SK-N-SH (cell line): ENCODE data around the gene MIOX. TPM values are rescaled to one million over a fixed set of nuclear protein-coding genes. Genes with fewer than 3 reads are reported as not detected.

ENCODE experiments used
- CTCF ChIA-PET: fragments of 300-600, 350-600 bp; formaldehyde crosslinking; extraction: SDS; loops from one replicate; lab custom pipeline; 2021; lab: Yijun Ruan, JAX
- POLR2A ChIA-PET: fragments of 350-600 bp; sonication (Branson Sonifier 250); formaldehyde crosslinking; extraction: SDS; loops from one replicate; lab custom pipeline; 2020; ENCODE audit warnings: antibody characterized with exemption, inconsistent platforms; lab: Yijun Ruan, JAX
- DNase-seq: peaks from one replicate; pipeline ENCODE4 v3.0.0; 2012
- H2AFZ ChIP-seq: fragments of 200-600 bp; sonication (generic); 2 replicates; pipeline ENCODE4 v1.8.1; 2016; ENCODE audit warnings: antibody characterized with exemption, mild to moderate bottlenecking, low read depth
- H3F3A ChIP-seq: fragments of 200-600 bp; sonication (generic); replicated peaks from 2 replicates; pipeline ENCODE3; 2016; ENCODE audit warnings: antibody characterized with exemption, mild to moderate bottlenecking; ENCODE audit not compliant: insufficient read depth
- H3K27ac ChIP-seq, 2 experiments: fragments of 200-500 bp in 1 of 2; fragments of 200-600 bp in 1 of 2; sonication (Bioruptor generic) in 1 of 2; sonication (generic), shearing (Covaris generic) in 1 of 2; 2 replicates each; pipeline versions ENCODE4 v1.5.1 to v1.6.1; 2014 to 2016; ENCODE audit warnings: low read depth in 2 of 2, inconsistent platforms in 1 of 2, low read length in 1 of 2, mild to moderate bottlenecking in 1 of 2, mixed read lengths in 1 of 2
- H3K27me3 ChIP-seq: fragments of 200-600 bp; sonication (generic), shearing (Covaris generic); 2 replicates; pipeline ENCODE4 v1.6.1; 2016; ENCODE audit warnings: mixed run types; ENCODE audit not compliant: insufficient read depth
- H3K36me3 ChIP-seq, 2 experiments: fragments of 200-500 bp in 1 of 2; fragments of 200-600 bp in 1 of 2; sonication (Bioruptor generic) in 1 of 2; sonication (generic) in 1 of 2; replicated peaks in 1 of 2; 2 replicates each; pipeline versions ENCODE3 to v1.5.1; 2014 to 2016; ENCODE audit warnings: low read length in 1 of 2, mild to moderate bottlenecking in 1 of 2; ENCODE audit not compliant: insufficient read depth in 2 of 2, control insufficient read depth in 1 of 2
- H3K4me1 ChIP-seq, 2 experiments: fragments of 200-500 bp in 1 of 2; fragments of 200-600 bp in 1 of 2; sonication (Bioruptor generic) in 1 of 2; sonication (generic), shearing (Covaris generic) in 1 of 2; 2 replicates each; pipeline versions ENCODE4 v1.5.1 to v1.6.1; 2014 to 2016; ENCODE audit warnings: low read depth in 1 of 2, low read length in 1 of 2, mixed run types in 1 of 2; ENCODE audit not compliant: insufficient read depth in 2 of 2, control insufficient read depth in 1 of 2
- H3K4me2 ChIP-seq: fragments of 200-600 bp; sonication (generic), shearing (Covaris generic); 2 replicates; pipeline ENCODE4 v1.6.1; 2017; ENCODE audit warnings: mixed run types
- H3K4me3 ChIP-seq, 2 experiments: fragments of 200-500 bp in 1 of 2; fragments of 200-600 bp in 1 of 2; sonication (Bioruptor generic) in 1 of 2; sonication (generic), shearing (Covaris generic) in 1 of 2; 2 replicates each; pipeline versions ENCODE4 v1.5.1 to v1.8.1; 2014 to 2016; ENCODE audit warnings: low read depth in 2 of 2, inconsistent platforms in 1 of 2, low read length in 1 of 2, mild to moderate bottlenecking in 1 of 2, mixed read lengths in 1 of 2, moderate library complexity in 1 of 2
- H3K79me2 ChIP-seq: fragments of 200-600 bp; sonication (generic); 2 replicates; pipeline ENCODE4 v1.8.1; 2017; ENCODE audit warnings: mild to moderate bottlenecking; ENCODE audit not compliant: insufficient read depth
- H3K9ac ChIP-seq: fragments of 200-600 bp; sonication (generic); 2 replicates; pipeline ENCODE4 v1.6.1; 2017; ENCODE audit warnings: mixed run types
- H3K9me2 ChIP-seq: fragments of 200-600 bp; sonication (generic); 2 replicates; pipeline ENCODE4 v1.6.1; 2017; ENCODE audit warnings: mixed run types
- H3K9me3 ChIP-seq: fragments of 200-600 bp; sonication (generic); 2 replicates; pipeline ENCODE4 v1.6.1; 2017; ENCODE audit warnings: mixed run types, mild to moderate bottlenecking, moderate library complexity
- H4K20me1 ChIP-seq: fragments of 200-600 bp; sonication (generic); 2 replicates; pipeline ENCODE4 v1.6.1; 2017; ENCODE audit warnings: mild to moderate bottlenecking, mixed run types; ENCODE audit not compliant: insufficient read depth
- EP300 ChIP-seq, 2 experiments: IDR thresholded peaks; 2 replicates each; pipeline versions ENCODE4 v1.4.0 to v1.6.1; 2012; ENCODE audit warnings: borderline replicate concordance in 1 of 2, low read depth in 1 of 2, low read length in 1 of 2
- FOSL2 ChIP-seq: IDR thresholded peaks from 2 replicates; pipeline ENCODE4 v1.4.0; 2012; ENCODE audit warnings: low read depth, mild to moderate bottlenecking, moderate library complexity, borderline replicate concordance
- FOXJ3 ChIP-seq: sonication (generic); formaldehyde crosslinking; IDR thresholded peaks from 2 replicates; pipeline ENCODE4 v1.5.1; 2020; ENCODE audit warnings: mild to moderate bottlenecking, missing genetic modification reagents
- FOXM1 ChIP-seq: IDR thresholded peaks from 2 replicates; pipeline ENCODE4 v1.4.0; 2012; ENCODE audit warnings: low read depth, mild to moderate bottlenecking
- GATA2 ChIP-seq: sonication (generic); formaldehyde crosslinking; IDR thresholded peaks from 2 replicates; pipeline ENCODE4 v1.5.0; 2020; ENCODE audit warnings: mild to moderate bottlenecking, missing genetic modification reagents
- MEF2A ChIP-seq: IDR thresholded peaks from 2 replicates; pipeline ENCODE4 v1.4.0; 2012; ENCODE audit warnings: low read depth, borderline replicate concordance
- NFIC ChIP-seq: IDR thresholded peaks from 2 replicates; pipeline ENCODE4 v1.4.0; 2012; ENCODE audit warnings: borderline replicate concordance
- RCOR1 ChIP-seq: fragments of 150-350 bp; IDR thresholded peaks from 2 replicates; pipeline ENCODE4 v1.6.1; 2017; ENCODE audit warnings: antibody characterized with exemption, low read length
- TAF1 ChIP-seq: IDR thresholded peaks from 2 replicates; pipeline ENCODE4 v1.6.1; 2012; ENCODE audit warnings: low read depth, mild to moderate bottlenecking, low read length, moderate library complexity, borderline replicate concordance
- TCF12 ChIP-seq: IDR thresholded peaks from 2 replicates; pipeline ENCODE4 v1.4.0; 2012
- TEAD4 ChIP-seq: IDR thresholded peaks from 2 replicates; pipeline ENCODE4 v1.4.0; 2012; ENCODE audit warnings: mild to moderate bottlenecking, borderline replicate concordance; ENCODE audit not compliant: insufficient read depth
- USF1 ChIP-seq: IDR thresholded peaks from 2 replicates; pipeline ENCODE4 v1.4.0; 2012; ENCODE audit warnings: low read depth, borderline replicate concordance
- YY1 ChIP-seq: IDR thresholded peaks from 2 replicates; pipeline ENCODE4 v1.4.0; 2012; ENCODE audit warnings: low read depth, mild to moderate bottlenecking
- WGBS: methylation state at CpG from one replicate; pipeline ENCODE4 v1.1.6; 2017; ENCODE audit warnings: low lambda C conversion rate; 5-methylcytosine and 5-hydroxymethylcytosine counted together
- polyA plus RNA-seq, 3 experiments: library from polyadenylated mRNA; depleted of rRNA; stranded (reverse); fragments of >200 nt; gene quantifications; 2 replicates each; pipeline ENCODE4 v1.2.3, GENCODE V29; 2012
- TF ChIP-seq, protein P1 (sequence below): IDR thresholded peaks from 2 replicates; pipeline ENCODE4 v1.6.1; 2012; ENCODE audit warnings: mild to moderate bottlenecking, low read depth, low read length, moderate library complexity
- TF ChIP-seq, protein P2 (sequence below): fragments of 150-350 bp; IDR thresholded peaks from 2 replicates; pipeline ENCODE4 v1.6.1; 2017; ENCODE audit warnings: antibody characterized with exemption, low read length, low read depth, borderline replicate concordance
- TF ChIP-seq, protein P3 (sequence below): IDR thresholded peaks from 2 replicates; pipeline ENCODE4 v1.4.0; 2012; ENCODE audit warnings: low read depth
- TF ChIP-seq, protein P4 (sequence below): fragments of 200-600 bp; sonication (generic); IDR thresholded peaks from 2 replicates; pipeline ENCODE4 v1.6.1; 2017; ENCODE audit warnings: antibody characterized with exemption, mild to moderate bottlenecking, moderate library complexity
- TF ChIP-seq, protein P5 (sequence below): IDR thresholded peaks from 2 replicates; pipeline ENCODE4; 2012

MIOX gene
- polyA plus RNA-seq, 1 of the 3 experiments (the other 2 are of a cell fraction) = 0.05 TPM

DNA sequence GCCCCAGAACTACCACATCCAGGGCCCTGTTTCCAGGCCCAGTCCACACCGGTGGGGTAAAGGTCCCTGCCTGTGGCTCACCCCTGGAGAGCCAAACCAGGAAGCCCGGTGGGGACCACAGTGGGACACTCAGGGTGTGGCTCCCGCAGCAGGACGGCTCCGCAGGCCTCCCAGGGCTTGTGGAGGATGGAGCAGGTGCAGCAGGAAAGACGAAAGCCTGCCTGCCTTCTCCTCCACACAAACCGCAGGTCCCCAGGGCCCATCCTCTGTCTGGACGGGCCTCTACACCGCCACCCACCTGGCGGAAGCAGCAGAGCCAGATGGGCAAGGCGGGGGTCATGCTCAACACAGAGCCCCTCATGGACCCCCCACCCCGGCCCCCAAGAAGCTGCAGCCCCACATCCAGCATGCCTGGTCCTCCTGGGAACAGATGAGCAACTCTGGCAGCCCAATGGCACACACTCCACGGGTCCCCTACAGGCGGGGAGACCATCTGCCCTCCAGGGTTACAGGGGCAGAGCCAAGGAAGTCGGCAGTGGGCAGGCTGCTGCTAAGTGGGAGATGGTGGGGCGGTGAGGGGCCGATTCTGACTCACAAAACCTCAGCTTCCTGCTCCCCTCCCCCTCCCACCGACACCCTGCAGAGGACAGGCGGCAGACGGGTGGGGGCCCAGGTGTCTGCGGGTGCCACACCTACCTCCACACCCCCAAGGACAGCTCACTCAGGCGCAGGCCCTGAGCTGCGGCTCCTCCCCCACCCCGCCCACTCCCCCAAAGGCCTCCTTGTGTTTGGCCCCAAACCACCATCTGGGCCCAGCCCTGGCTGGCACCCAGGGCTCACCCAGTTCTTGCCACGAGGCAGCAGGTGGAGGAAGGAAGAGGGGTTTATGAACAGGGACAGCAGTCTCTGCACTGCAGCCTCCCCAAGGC, 17.0 kb upstream of the MIOX start:
- Histone ChIP-seq H3K27ac (no peak overlapping the region), H4K20me1 (peaks cover 65% of the 10 kb centered on the region), H3K9me2 (no peaks in the 10 kb centered on the region), H3F3A (no peaks in the 10 kb centered on the region), H3K79me2 (peaks cover 63% of the 10 kb centered on the region), H3K9ac (no peak overlapping the region), H2AFZ (no peak overlapping the region), H3K4me2 (no peak overlapping the region), H3K4me3 (no peak overlapping the region), H3K27me3 (no peaks in the 10 kb centered on the region), H3K4me1 (peaks cover 4 to 35% of the 10 kb centered on the region in 2 experiments; a peak in 2 of 4 replicates), H3K36me3 (peaks cover 0 to 32% of the 10 kb centered on the region in 2 experiments), H3K9me3 (no peaks in the 10 kb centered on the region)
- ChIA-PET POLR2A (interaction anchor here (1.1 kb wide), 1 partner anchor 55 kb away, joined by 3 read pairs; the partner anchor contains the start of gene SCO2), CTCF (interaction anchor here (1.1 to 1.9 kb wide), 3 partner anchors 12 to 144 kb away, joined by 3 to 8 read pairs (median 4); no protein-coding TSS in a partner anchor)
- WGBS = 81% methylated on average over 11 of the region's 25 CpGs
- TF ChIP-seq NFIC = no peak
- no peak for TF ChIP-seq MEF2A
- TF ChIP-seq, protein P1, sequence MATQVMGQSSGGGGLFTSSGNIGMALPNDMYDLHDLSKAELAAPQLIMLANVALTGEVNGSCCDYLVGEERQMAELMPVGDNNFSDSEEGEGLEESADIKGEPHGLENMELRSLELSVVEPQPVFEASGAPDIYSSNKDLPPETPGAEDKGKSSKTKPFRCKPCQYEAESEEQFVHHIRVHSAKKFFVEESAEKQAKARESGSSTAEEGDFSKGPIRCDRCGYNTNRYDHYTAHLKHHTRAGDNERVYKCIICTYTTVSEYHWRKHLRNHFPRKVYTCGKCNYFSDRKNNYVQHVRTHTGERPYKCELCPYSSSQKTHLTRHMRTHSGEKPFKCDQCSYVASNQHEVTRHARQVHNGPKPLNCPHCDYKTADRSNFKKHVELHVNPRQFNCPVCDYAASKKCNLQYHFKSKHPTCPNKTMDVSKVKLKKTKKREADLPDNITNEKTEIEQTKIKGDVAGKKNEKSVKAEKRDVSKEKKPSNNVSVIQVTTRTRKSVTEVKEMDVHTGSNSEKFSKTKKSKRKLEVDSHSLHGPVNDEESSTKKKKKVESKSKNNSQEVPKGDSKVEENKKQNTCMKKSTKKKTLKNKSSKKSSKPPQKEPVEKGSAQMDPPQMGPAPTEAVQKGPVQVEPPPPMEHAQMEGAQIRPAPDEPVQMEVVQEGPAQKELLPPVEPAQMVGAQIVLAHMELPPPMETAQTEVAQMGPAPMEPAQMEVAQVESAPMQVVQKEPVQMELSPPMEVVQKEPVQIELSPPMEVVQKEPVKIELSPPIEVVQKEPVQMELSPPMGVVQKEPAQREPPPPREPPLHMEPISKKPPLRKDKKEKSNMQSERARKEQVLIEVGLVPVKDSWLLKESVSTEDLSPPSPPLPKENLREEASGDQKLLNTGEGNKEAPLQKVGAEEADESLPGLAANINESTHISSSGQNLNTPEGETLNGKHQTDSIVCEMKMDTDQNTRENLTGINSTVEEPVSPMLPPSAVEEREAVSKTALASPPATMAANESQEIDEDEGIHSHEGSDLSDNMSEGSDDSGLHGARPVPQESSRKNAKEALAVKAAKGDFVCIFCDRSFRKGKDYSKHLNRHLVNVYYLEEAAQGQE = no peak
- TF ChIP-seq, protein P2, sequence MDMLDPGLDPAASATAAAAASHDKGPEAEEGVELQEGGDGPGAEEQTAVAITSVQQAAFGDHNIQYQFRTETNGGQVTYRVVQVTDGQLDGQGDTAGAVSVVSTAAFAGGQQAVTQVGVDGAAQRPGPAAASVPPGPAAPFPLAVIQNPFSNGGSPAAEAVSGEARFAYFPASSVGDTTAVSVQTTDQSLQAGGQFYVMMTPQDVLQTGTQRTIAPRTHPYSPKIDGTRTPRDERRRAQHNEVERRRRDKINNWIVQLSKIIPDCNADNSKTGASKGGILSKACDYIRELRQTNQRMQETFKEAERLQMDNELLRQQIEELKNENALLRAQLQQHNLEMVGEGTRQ = no peak
- no peak for TF ChIP-seq FOXJ3 (CRISPR knock-in tag)
- TF ChIP-seq USF1 = no peak
- TF ChIP-seq, protein P3, sequence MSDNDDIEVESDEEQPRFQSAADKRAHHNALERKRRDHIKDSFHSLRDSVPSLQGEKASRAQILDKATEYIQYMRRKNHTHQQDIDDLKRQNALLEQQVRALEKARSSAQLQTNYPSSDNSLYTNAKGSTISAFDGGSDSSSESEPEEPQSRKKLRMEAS = no peak
- TF ChIP-seq YY1 = no peak
- no peak for TF ChIP-seq RCOR1
- TF ChIP-seq, protein P4, sequence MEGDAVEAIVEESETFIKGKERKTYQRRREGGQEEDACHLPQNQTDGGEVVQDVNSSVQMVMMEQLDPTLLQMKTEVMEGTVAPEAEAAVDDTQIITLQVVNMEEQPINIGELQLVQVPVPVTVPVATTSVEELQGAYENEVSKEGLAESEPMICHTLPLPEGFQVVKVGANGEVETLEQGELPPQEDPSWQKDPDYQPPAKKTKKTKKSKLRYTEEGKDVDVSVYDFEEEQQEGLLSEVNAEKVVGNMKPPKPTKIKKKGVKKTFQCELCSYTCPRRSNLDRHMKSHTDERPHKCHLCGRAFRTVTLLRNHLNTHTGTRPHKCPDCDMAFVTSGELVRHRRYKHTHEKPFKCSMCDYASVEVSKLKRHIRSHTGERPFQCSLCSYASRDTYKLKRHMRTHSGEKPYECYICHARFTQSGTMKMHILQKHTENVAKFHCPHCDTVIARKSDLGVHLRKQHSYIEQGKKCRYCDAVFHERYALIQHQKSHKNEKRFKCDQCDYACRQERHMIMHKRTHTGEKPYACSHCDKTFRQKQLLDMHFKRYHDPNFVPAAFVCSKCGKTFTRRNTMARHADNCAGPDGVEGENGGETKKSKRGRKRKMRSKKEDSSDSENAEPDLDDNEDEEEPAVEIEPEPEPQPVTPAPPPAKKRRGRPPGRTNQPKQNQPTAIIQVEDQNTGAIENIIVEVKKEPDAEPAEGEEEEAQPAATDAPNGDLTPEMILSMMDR = no peak
- TF ChIP-seq GATA2 = no peak
- TF ChIP-seq TAF1 = no peak
- TF ChIP-seq, protein P5, sequence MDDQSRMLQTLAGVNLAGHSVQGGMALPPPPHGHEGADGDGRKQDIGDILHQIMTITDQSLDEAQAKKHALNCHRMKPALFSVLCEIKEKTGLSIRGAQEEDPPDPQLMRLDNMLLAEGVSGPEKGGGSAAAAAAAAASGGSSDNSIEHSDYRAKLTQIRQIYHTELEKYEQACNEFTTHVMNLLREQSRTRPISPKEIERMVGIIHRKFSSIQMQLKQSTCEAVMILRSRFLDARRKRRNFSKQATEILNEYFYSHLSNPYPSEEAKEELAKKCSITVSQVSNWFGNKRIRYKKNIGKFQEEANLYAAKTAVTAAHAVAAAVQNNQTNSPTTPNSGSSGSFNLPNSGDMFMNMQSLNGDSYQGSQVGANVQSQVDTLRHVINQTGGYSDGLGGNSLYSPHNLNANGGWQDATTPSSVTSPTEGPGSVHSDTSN = no peak
- no peak for TF ChIP-seq FOSL2
- no peak for TF ChIP-seq TEAD4
- no peak for TF ChIP-seq EP300 (IDR thresholded peaks at IDR 0.05; ENCODE audit: borderline replicate concordance in 1 of 2, low read depth in 1 of 2, low read length in 1 of 2)
- TF ChIP-seq TCF12 = no peak
- TF ChIP-seq FOXM1 = no peak
- DNase-seq = no peak
